H1 (cell line): ENCODE data around the gene ZNF773.

Experiments used
- ASH2L ChIP-seq: fragments of 200-600, 300-600 bp; sonication (generic); IDR thresholded peaks from one replicate; pipeline ENCODE4 v1.7.1; 2017; ENCODE audit warnings: low read length
- EZH2 ChIP-seq: fragments of 200-600 bp; sonication (generic); IDR thresholded peaks from 2 replicates; pipeline ENCODE4 v1.7.1; 2012; ENCODE audit warnings: low read depth, mild to moderate bottlenecking, moderate library complexity, low read length, inconsistent platforms; ENCODE audit not compliant: severe bottlenecking
- JUND ChIP-seq: IDR thresholded peaks from 2 replicates; pipeline ENCODE4 v1.6.1; 2011; ENCODE audit warnings: mild to moderate bottlenecking, improper control_type of control experiment, low read length
- POLR2AphosphoS5 ChIP-seq: IDR thresholded peaks from 2 replicates; pipeline ENCODE4 v1.6.1; 2011; ENCODE audit warnings: low read depth, low read length
- RBBP5 ChIP-seq: IDR thresholded peaks from 2 replicates; pipeline ENCODE4 v1.7.1; 2012; ENCODE audit warnings: low read depth, mild to moderate bottlenecking, inconsistent platforms, low read length, moderate library complexity, borderline replicate concordance
- RFX5 ChIP-seq: IDR thresholded peaks from 2 replicates; pipeline ENCODE4 v1.6.1; 2011; ENCODE audit warnings: low read depth, low read length, improper control_type of control experiment, borderline replicate concordance
- TCF12 ChIP-seq: IDR thresholded peaks from 2 replicates; pipeline ENCODE4 v1.6.1; 2011; ENCODE audit warnings: low read depth, mild to moderate bottlenecking, low read length
- TF ChIP-seq, protein P1 (sequence below): IDR thresholded peaks from 2 replicates; pipeline ENCODE4 v1.6.1; 2011; ENCODE audit warnings: low read length, improper control_type of control experiment

GRCh38 chr19:57546513-57546912 is 46.8 kb downstream of the ZNF773 start:
- TF ChIP-seq TCF12 (no peak), POLR2AphosphoS5 (no peak), JUND (no peak), ASH2L (no peak), RBBP5 (no peak), EZH2 (no peak), RFX5 (no peak)
- TF ChIP-seq, protein P1, sequence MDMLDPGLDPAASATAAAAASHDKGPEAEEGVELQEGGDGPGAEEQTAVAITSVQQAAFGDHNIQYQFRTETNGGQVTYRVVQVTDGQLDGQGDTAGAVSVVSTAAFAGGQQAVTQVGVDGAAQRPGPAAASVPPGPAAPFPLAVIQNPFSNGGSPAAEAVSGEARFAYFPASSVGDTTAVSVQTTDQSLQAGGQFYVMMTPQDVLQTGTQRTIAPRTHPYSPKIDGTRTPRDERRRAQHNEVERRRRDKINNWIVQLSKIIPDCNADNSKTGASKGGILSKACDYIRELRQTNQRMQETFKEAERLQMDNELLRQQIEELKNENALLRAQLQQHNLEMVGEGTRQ = no peak
